HepG2 (cell line): ENCODE measurements around the gene SLC25A38. TPM values are rescaled to one million over a fixed set of nuclear protein-coding genes. Genes with fewer than 3 reads are reported as not detected.
"Not testable (repeated sequence)": the region's sequence is repeated elsewhere in the genome, so short reads cannot be mapped to it uniquely, and the experiment has no call there.

Experiments used
- ATAC-seq: fragments of 200-7000 bp; cut with Tn5 transposase; 3 replicates; pipeline ENCODE4 v1.9.1; 2020; ENCODE audit warnings: mild to moderate bottlenecking, moderate library complexity
- BruUV-seq: library from RNA; stranded (reverse); fragments of 400-500 nt; replicated peaks from 2 replicates; lab custom pipeline; 2021; lab: Mats Ljungman, UMichigan
- CTCF ChIA-PET: fragments of 300-600 bp; formaldehyde crosslinking; extraction: SDS; loops from one replicate; lab custom pipeline; 2021; ENCODE audit warnings: low total read pairs, inconsistent platforms, low intra/inter-chr PET ratio; lab: Yijun Ruan, JAX
- POLR2A ChIA-PET: fragments of 350-600 bp; sonication (Branson Sonifier 250); formaldehyde crosslinking; loops from one replicate; lab custom pipeline; 2020; ENCODE audit warnings: antibody characterized with exemption, inconsistent platforms; lab: Yijun Ruan, JAX
- DNase-seq: peaks from one replicate; pipeline ENCODE4 v3.0.0-alpha.2; 2015; ENCODE audit warnings: low spot score
- FAIRE-seq: peaks from 3 replicates; lab custom pipeline; 2011; peaks lifted over from hg19 to GRCh38; lab: Jason Lieb, UNC
- H2AFZ ChIP-seq: one replicate; pipeline ENCODE4 v1.6.1; 2011; ENCODE audit warnings: low read length, inconsistent platforms
- H3K27ac ChIP-seq: fragments of 300-600 bp; 3 replicates; pipeline ENCODE4 v1.8.0; 2011; ENCODE audit warnings: mixed run types, mild to moderate bottlenecking, mixed read lengths, low read length, inconsistent platforms; ENCODE audit not compliant: insufficient read depth; ENCODE audit errors: extremely low read length
- H3K27me3 ChIP-seq, 2 experiments: fragments of 200-600 bp in 1 of 2; 2 replicates in 1 of 2; 3 replicates in 1 of 2; pipeline versions ENCODE4 v1.6.0 to v1.8.0; 2011; ENCODE audit warnings: low read length in 2 of 2, mild to moderate bottlenecking in 2 of 2, moderate library complexity in 2 of 2, inconsistent platforms in 1 of 2; ENCODE audit not compliant: insufficient read depth in 2 of 2, control insufficient read depth in 1 of 2
- H3K36me3 ChIP-seq, 2 experiments: fragments of 200-600 bp in 1 of 2; replicated peaks in 1 of 2; 2 replicates in 1 of 2; 3 replicates in 1 of 2; pipeline versions ENCODE4 v1.5.1 to v1.8.0; 2011; ENCODE audit warnings: low read length in 2 of 2, inconsistent platforms in 1 of 2; ENCODE audit not compliant: insufficient read depth in 2 of 2, control insufficient read depth in 1 of 2
- H3K4me1 ChIP-seq: 2 replicates; pipeline ENCODE4 v1.5.1; 2012; ENCODE audit warnings: low read length, inconsistent platforms; ENCODE audit not compliant: insufficient read depth
- H3K4me2 ChIP-seq: 2 replicates; pipeline ENCODE4 v1.6.0; 2011; ENCODE audit warnings: low read depth, low read length, inconsistent platforms
- H3K4me3 ChIP-seq, 3 experiments: fragments of 200-600 bp in 1 of 3; sonication (generic), shearing (Covaris generic) in 1 of 3; replicated peaks in 1 of 3; 2 replicates each; pipeline ENCODE4 v1.5.1; 2011 to 2016; ENCODE audit warnings: low read length in 3 of 3, inconsistent platforms in 2 of 3, low read depth in 2 of 3, mild to moderate bottlenecking in 2 of 3, control low read depth in 1 of 3, mixed read lengths in 1 of 3; ENCODE audit not compliant: insufficient read depth in 1 of 3
- H3K79me2 ChIP-seq: one replicate; pipeline ENCODE4 v1.6.1; 2011; ENCODE audit warnings: low read length, inconsistent platforms; ENCODE audit not compliant: insufficient read depth
- H3K9ac ChIP-seq: 2 replicates; pipeline ENCODE4 v1.6.0; 2011; ENCODE audit warnings: mild to moderate bottlenecking, low read depth, low read length, inconsistent platforms; ENCODE audit not compliant: insufficient read depth
- H3K9me3 ChIP-seq: 2 replicates; pipeline ENCODE4 v1.5.1; 2012; ENCODE audit warnings: mild to moderate bottlenecking, low read length
- H4K20me1 ChIP-seq: 2 replicates; pipeline ENCODE4 v1.6.0; 2011; ENCODE audit warnings: inconsistent platforms, mild to moderate bottlenecking, low read length, moderate library complexity; ENCODE audit not compliant: insufficient read depth
- ARID2 ChIP-seq: sonication (generic); formaldehyde crosslinking; IDR thresholded peaks from 2 replicates; pipeline ENCODE4 v1.8.1; 2022; ENCODE audit warnings: mild to moderate bottlenecking, missing genetic modification reagents, borderline replicate concordance
- BCL3 ChIP-seq: sonication (generic); formaldehyde crosslinking; IDR thresholded peaks from 2 replicates; pipeline ENCODE4 v1.5.1; 2020; ENCODE audit warnings: mild to moderate bottlenecking, missing genetic modification reagents, moderate library complexity
- CEBPG ChIP-seq: IDR thresholded peaks from 2 replicates; pipeline ENCODE4 v1.6.1; 2016
- DNMT3B ChIP-seq: conservative IDR thresholded peaks from 2 replicates; pipeline ENCODE4 v1.6.1; 2016; ENCODE audit warnings: missing biosample characterization, control low read depth
- GATA4 ChIP-seq: sonication (generic); IDR thresholded peaks from 2 replicates; pipeline ENCODE4 v1.6.1; 2016; ENCODE audit warnings: antibody characterized with exemption, low read depth, borderline replicate concordance
- IRF9 ChIP-seq: sonication (generic); formaldehyde crosslinking; IDR thresholded peaks from 2 replicates; pipeline ENCODE4 v1.8.0; 2022; ENCODE audit warnings: missing genetic modification reagents, mild to moderate bottlenecking, borderline replicate concordance
- KDM5B ChIP-seq: sonication (generic); formaldehyde crosslinking; IDR thresholded peaks from 2 replicates; pipeline ENCODE4 v1.4.0; 2020; ENCODE audit warnings: missing genetic modification reagents, mild to moderate bottlenecking, borderline replicate concordance
- KLF11 ChIP-seq: IDR thresholded peaks from 2 replicates; pipeline ENCODE4 v1.6.1; 2016; ENCODE audit warnings: missing compliant biosample characterization
- PLRG1 ChIP-seq: fragments of 450-650 bp; conservative IDR thresholded peaks from 2 replicates; pipeline ENCODE4 v1.6.1; 2016
- REPIN1 ChIP-seq: sonication (generic); formaldehyde crosslinking; IDR thresholded peaks from 2 replicates; pipeline ENCODE4 v1.8.0; 2022; ENCODE audit warnings: missing genetic modification reagents, low read depth, mild to moderate bottlenecking, borderline replicate concordance
- SIN3A ChIP-seq: IDR thresholded peaks from 2 replicates; pipeline ENCODE4 v1.6.1; 2011; ENCODE audit warnings: low read depth, mild to moderate bottlenecking, control low read depth, low read length, borderline replicate concordance
- SNRNP70 ChIP-seq: fragments of 200-400 bp; formaldehyde crosslinking; IDR thresholded peaks from 2 replicates; pipeline ENCODE4 v1.6.1; 2017; ENCODE audit warnings: mild to moderate bottlenecking, low read depth, low read length, moderate library complexity
- SYNCRIP ChIP-seq: fragments of 200-400 bp; formaldehyde crosslinking; IDR thresholded peaks from 2 replicates; pipeline ENCODE4 v1.6.1; 2018; ENCODE audit warnings: mild to moderate bottlenecking, low read depth, low read length; ENCODE audit not compliant: insufficient read depth
- TCF12 ChIP-seq, 2 experiments: fragments of 450-650 bp in 1 of 2; sonication (generic) in 1 of 2; formaldehyde crosslinking in 1 of 2; IDR thresholded peaks; 2 replicates each; pipeline versions ENCODE4 v1.6.1 to v1.8.0; 2017 to 2022; ENCODE audit warnings: antibody characterized with exemption in 1 of 2, mild to moderate bottlenecking in 1 of 2, missing genetic modification reagents in 1 of 2, moderate library complexity in 1 of 2
- TEAD2 ChIP-seq: sonication (generic); formaldehyde crosslinking; IDR thresholded peaks from 2 replicates; pipeline ENCODE4 v1.9.0; 2021; ENCODE audit warnings: missing genetic modification reagents
- ZNF652 ChIP-seq: IDR thresholded peaks from 2 replicates; pipeline ENCODE4 v1.6.1; 2016; ENCODE audit warnings: low read depth, borderline replicate concordance
- ZNF672 ChIP-seq: sonication (generic); formaldehyde crosslinking; IDR thresholded peaks from 2 replicates; pipeline ENCODE4 v1.8.1; 2022; ENCODE audit warnings: missing genetic modification reagents
- WGBS: methylation state at CpG from one replicate; pipeline ENCODE4 v1.1.6; 2017; ENCODE audit warnings: low lambda C conversion rate; 5-methylcytosine and 5-hydroxymethylcytosine counted together
- in situ Hi-C: cut with HindIII; loops from 2 replicates; pipeline ENCODE4 v1.10.0; 2017; ENCODE audit warnings: low pct_unique_long_range_greater_than_20kb; ENCODE audit not compliant: extremely low pct_ligation_motif_present
- intact Hi-C: fragments of 100-400 bp; cut with micrococcal nuclease; formaldehyde crosslinking; loops from one replicate; pipeline ENCODE4 v1.10.0; 2022; ENCODE audit not compliant: unreplicated experiment
- polyA plus RNA-seq, 8 experiments: library from polyadenylated mRNA; depleted of rRNA in 3 of 8; stranded (reverse) in 7 of 8; unstranded in 1 of 8; fragments of >200 nt; fragmentation: Illumina TruSeq in 4 of 8; extraction: Trizol in 4 of 8; gene quantifications; 2 replicates each; pipeline versions ENCODE4 v1.2.1 to v1.2.3, GENCODE V29; 2011 to 2016; ENCODE audit warnings: low read depth in 4 of 8, missing spikeins in 1 of 8, mixed read lengths in 1 of 8; ENCODE audit not compliant: insufficient read depth in 1 of 8
- total RNA-seq, 5 experiments: library from RNA; depleted of rRNA; stranded (reverse); fragments of >200 nt; fragmentation: Illumina TruSeq; extraction: Trizol; gene quantifications; 2 replicates each; pipeline ENCODE4 v1.2.3, GENCODE V29; 2016; ENCODE audit warnings: low read depth in 1 of 5

SLC25A38 gene
- total and polyA plus RNA-seq, 2 of the 13 experiments (the other 11 are each of a cell fraction or from before 2014, with no cell fraction given), result 32.5 to 35.4 TPM

- H3K27ac ChIP-seq, H4K20me1 ChIP-seq, DNase-seq, H2AFZ ChIP-seq, BruUV-seq, H3K4me1 ChIP-seq, H3K4me2 ChIP-seq, in situ Hi-C loops, FAIRE-seq, H3K9me3 ChIP-seq, H3K9ac ChIP-seq, H3K36me3 ChIP-seq, intact Hi-C loops, H3K4me3 ChIP-seq, ATAC-seq, H3K27me3 ChIP-seq, H3K79me2 ChIP-seq, CTCF ChIA-PET, POLR2A ChIA-PET: not testable (repeated sequence)
- 60% methylated on average over 8 of the region's 14 CpGs for WGBS
- TF ChIP-seq ZNF652 (CRISPR knock-in tag), result 0 out of 2 replicates have a peak, but pooled peaks have one; percentile 23
These were observed 35.5 kb downstream of the SLC25A38 start for GRCh38 chr3:39418556-39419225.

- no peaks in the 10 kb centered on the region for H3K4me1 ChIP-seq
- FAIRE-seq, result no peak
- intact Hi-C loops (no loop called here), in situ Hi-C loops (no loop called here)
- no peaks in the 10 kb centered on the region for H3K9me3 ChIP-seq
- no peak for DNase-seq
- BruUV-seq, result no TSS peak
- H3K27ac ChIP-seq, result no peak overlapping the region
- WGBS, result 17% methylated on average over 2 of the region's 2 CpGs
- H3K9ac ChIP-seq, result no peak overlapping the region
- H4K20me1 ChIP-seq, result no peaks in the 10 kb centered on the region
- ATAC-seq, result no peak
- H2AFZ ChIP-seq, result no peak overlapping the region
- H3K4me2 ChIP-seq, result no peak overlapping the region
- H3K27me3 ChIP-seq, result no peaks in the 10 kb centered on the region
- ChIA-PET POLR2A (no interaction called here), CTCF (no interaction called here)
- H3K36me3 ChIP-seq, result no peaks in the 10 kb centered on the region
- H3K4me3 ChIP-seq, result no peak overlapping the region
- no peaks in the 10 kb centered on the region for H3K79me2 ChIP-seq
- TF ChIP-seq SIN3A, result no peak
- TF ChIP-seq SNRNP70, result no peak
- TF ChIP-seq CEBPG (CRISPR knock-in tag), result no peak
- no peak for TF ChIP-seq DNMT3B (CRISPR knock-in tag)
- TF ChIP-seq ZNF672 (CRISPR knock-in tag), result no peak
- TF ChIP-seq TEAD2, result no peak
- no peak for TF ChIP-seq PLRG1
- TF ChIP-seq KLF11 (CRISPR knock-in tag), result no peak
- no peak for TF ChIP-seq REPIN1
- TF ChIP-seq GATA4, result no peak
- TF ChIP-seq KDM5B, result no peak
- no peak for TF ChIP-seq TCF12 (IDR thresholded peaks at IDR 0.05)
- no peak for TF ChIP-seq TCF12 (CRISPR knock-in tag; IDR thresholded peaks at IDR 0.05)
- no peak for TF ChIP-seq IRF9 (CRISPR knock-in tag)
- TF ChIP-seq ARID2, result no peak
- TF ChIP-seq BCL3 (CRISPR knock-in tag), result no peak
- no peak for TF ChIP-seq SYNCRIP
These were observed 36.7 kb downstream of the SLC25A38 start for GRCh38 chr3:39419742-39420315.
